HG02970 (cell line): ENCODE measurements around the gene GOLGA5.

ENCODE experiments used
- ATAC-seq: cut with Tn5 transposase; IDR thresholded peaks from one replicate; pipeline ENCODE4 v1.9.1; 2021; ENCODE audit warnings: mild to moderate bottlenecking, moderate library complexity, moderate number of reproducible peaks; ENCODE audit not compliant: unreplicated experiment, low FRiP score

Gene GOLGA5

GRCh38 chr14:92874962-92875661 is 81.0 kb downstream of the GOLGA5 start:
- no peak for ATAC-seq

- no peak for ATAC-seq
Observed at GRCh38 chr14:92877757-92878431, 83.8 kb downstream of the GOLGA5 start.

GRCh38 chr14:92880351-92880750 is 86.2 kb downstream of the GOLGA5 start:
- no peak for ATAC-seq

GRCh38 chr14:92880851-92881250 is 86.7 kb downstream of the GOLGA5 start:
- no peak for ATAC-seq

- no peak for ATAC-seq
Observed at GRCh38 chr14:92883066-92883465, 89.0 kb downstream of the GOLGA5 start.

GRCh38 chr14:92884410-92884809 is 90.3 kb downstream of the GOLGA5 start:
- ATAC-seq, result no peak

GRCh38 chr14:92885279-92886061 is 91.4 kb downstream of the GOLGA5 start:
- no peak for ATAC-seq

- no peak for ATAC-seq
Observed at GRCh38 chr14:92886337-92886736, 92.2 kb downstream of the GOLGA5 start.

GRCh38 chr14:92887157-92887556 is 93.1 kb downstream of the GOLGA5 start:
- ATAC-seq, result no peak

- ATAC-seq, result no peak
Observed at GRCh38 chr14:92888896-92889295, 94.8 kb downstream of the GOLGA5 start.
